Endothelial cell of umbilical vein (primary cell): ENCODE data around the gene GRIA3. TPM values are rescaled to one million over a fixed set of nuclear protein-coding genes. Genes with fewer than 3 reads are reported as not detected.
"Not testable (repeated sequence)": the region's sequence is repeated elsewhere in the genome, so short reads cannot be mapped to it uniquely, and the experiment has no call there.

Experiments
- BruUV-seq: library from RNA; stranded (reverse); fragments of 400-500 nt; replicated peaks from 2 replicates; lab custom pipeline; 2021; lab: Mats Ljungman, UMichigan
- CTCF ChIA-PET: fragments of 300-600, 350-600 bp; sonication (Branson Sonifier 250); formaldehyde crosslinking; loops from one replicate; lab custom pipeline; 2021; ENCODE audit warnings: antibody characterized with exemption, inconsistent platforms; lab: Charles Lee
- POLR2A ChIA-PET: fragments of 300-600, 350-600 bp; sonication (Branson Sonifier 250); formaldehyde crosslinking; loops from one replicate; lab custom pipeline; 2021; ENCODE audit warnings: antibody characterized with exemption, inconsistent platforms; lab: Charles Lee
- DNase-seq: peaks from one replicate; pipeline ENCODE4 v3.0.0-alpha.2; 2011; ENCODE audit warnings: low read depth, low spot score
- FAIRE-seq: peaks from 2 replicates; lab custom pipeline; 2011; peaks lifted over from hg19 to GRCh38; lab: Jason Lieb, UNC
- H2AFZ ChIP-seq: 2 replicates; pipeline ENCODE4 v1.6.0; 2012; ENCODE audit warnings: low read depth, low read length, control low read depth, inconsistent platforms
- H3K27ac ChIP-seq: 2 replicates; pipeline ENCODE4 v1.5.1; 2011; ENCODE audit warnings: low read depth, mild to moderate bottlenecking, control low read depth, low read length, moderate library complexity; ENCODE audit not compliant: insufficient read depth
- H3K27me3 ChIP-seq, 2 experiments: 2 replicates each; pipeline versions ENCODE4 v1.6.0 to v1.6.1; 2011; ENCODE audit warnings: low read length in 2 of 2, mixed read lengths in 1 of 2; ENCODE audit not compliant: control insufficient read depth in 2 of 2, insufficient read depth in 2 of 2
- H3K36me3 ChIP-seq, 2 experiments: 2 replicates in 1 of 2; 3 replicates in 1 of 2; pipeline ENCODE4 v1.5.1; 2011; ENCODE audit warnings: low read length in 2 of 2, mild to moderate bottlenecking in 1 of 2, moderate library complexity in 1 of 2; ENCODE audit not compliant: control insufficient read depth in 2 of 2, insufficient read depth in 2 of 2; ENCODE audit errors: extremely low read depth in 1 of 2
- H3K4me1 ChIP-seq: 3 replicates; pipeline ENCODE4 v1.5.1; 2011; ENCODE audit warnings: mild to moderate bottlenecking, low read length; ENCODE audit not compliant: control insufficient read depth, insufficient read depth; ENCODE audit errors: extremely low read depth
- H3K4me2 ChIP-seq: 2 replicates; pipeline ENCODE4 v1.6.1; 2011; ENCODE audit warnings: low read length, control low read depth, mixed read lengths; ENCODE audit not compliant: insufficient read depth
- H3K4me3 ChIP-seq, 3 experiments: fragments of 200-600 bp in 1 of 3; sonication (generic), shearing (Covaris generic) in 1 of 3; replicated peaks in 1 of 3; 2 replicates each; pipeline ENCODE4 v1.5.1; 2011 to 2016; ENCODE audit warnings: control low read depth in 3 of 3, low read length in 3 of 3, mild to moderate bottlenecking in 2 of 3, inconsistent platforms in 1 of 3, low read depth in 1 of 3, moderate library complexity in 1 of 3; ENCODE audit not compliant: insufficient read depth in 1 of 3
- H3K79me2 ChIP-seq: 2 replicates; pipeline ENCODE4 v1.6.0; 2012; ENCODE audit warnings: low read length, inconsistent platforms; ENCODE audit not compliant: control insufficient read depth, insufficient read depth
- H3K9ac ChIP-seq: replicated peaks from 2 replicates; pipeline ENCODE3; 2011; ENCODE audit warnings: low read length, control low read depth; ENCODE audit not compliant: insufficient read depth; ENCODE audit errors: extremely low read depth
- H3K9me1 ChIP-seq: replicated peaks from 3 replicates; pipeline ENCODE4 v1.6.0; 2011; ENCODE audit warnings: mild to moderate bottlenecking, low read length; ENCODE audit not compliant: control insufficient read depth, insufficient read depth; ENCODE audit errors: extremely low read depth
- H3K9me3 ChIP-seq: replicated peaks from 2 replicates; pipeline ENCODE4 v1.5.1; 2012; ENCODE audit warnings: low read length, inconsistent platforms; ENCODE audit not compliant: control insufficient read depth, insufficient read depth
- H4K20me1 ChIP-seq: replicated peaks from 2 replicates; pipeline ENCODE3; 2011; ENCODE audit warnings: mild to moderate bottlenecking, low read length; ENCODE audit not compliant: control insufficient read depth, insufficient read depth; ENCODE audit errors: extremely low read depth
- EZH2 ChIP-seq: IDR thresholded peaks from 2 replicates; pipeline ENCODE4 v1.6.1; 2012; ENCODE audit warnings: borderline replicate concordance, low read depth, mild to moderate bottlenecking, moderate library complexity, low read length, inconsistent platforms; ENCODE audit not compliant: severe bottlenecking
- GATA2 ChIP-seq: IDR thresholded peaks from 2 replicates; pipeline ENCODE4 v1.7.0; 2011; ENCODE audit warnings: low read depth, mild to moderate bottlenecking, moderate library complexity, mixed read lengths, low read length; ENCODE audit not compliant: insufficient read length, insufficient read depth
- JUN ChIP-seq: IDR thresholded peaks from 2 replicates; pipeline ENCODE4 v1.6.1; 2011; ENCODE audit warnings: borderline replicate concordance, low read depth; ENCODE audit not compliant: insufficient read length, insufficient read depth
- MYC ChIP-seq: IDR thresholded peaks from one replicate; pipeline ENCODE4 v1.6.1; 2011; ENCODE audit warnings: mild to moderate bottlenecking, low read depth, low read length
- POLR2A ChIP-seq: IDR thresholded peaks from 2 replicates; pipeline ENCODE4 v1.6.1; 2012; ENCODE audit warnings: low read depth, mild to moderate bottlenecking, control low read depth, low read length
- POLR2AphosphoS5 ChIP-seq: IDR thresholded peaks from 2 replicates; pipeline ENCODE4 v1.6.1; 2012; ENCODE audit warnings: low read depth, mild to moderate bottlenecking, control low read depth, low read length, moderate library complexity; ENCODE audit not compliant: insufficient read depth
- dilution Hi-C: fragments of 300-500 bp; cut with MboI; formaldehyde crosslinking; loops from one replicate; pipeline ENCODE4 v1.15.0; 2019; ENCODE audit warnings: low sequenced_read_pairs; ENCODE audit not compliant: extremely low pct_ligation_motif_present
- intact Hi-C: fragments of 100-400 bp; cut with micrococcal nuclease; formaldehyde crosslinking; loops from one replicate; pipeline ENCODE4 v1.10.0; 2022
- polyA plus RNA-seq, 4 experiments: library from polyadenylated mRNA; depleted of rRNA in 3 of 4; stranded (reverse) in 3 of 4; unstranded in 1 of 4; fragments of >200 nt; gene quantifications; 2 replicates each; pipeline versions ENCODE4 v1.2.1 to v1.2.3, GENCODE V29; 2011 to 2012; ENCODE audit warnings: missing spikeins in 1 of 4
- total RNA-seq: library from RNA; stranded (reverse); gene quantifications from 2 replicates; pipeline ENCODE4 v1.2.3, GENCODE V29; 2021
- TF ChIP-seq, protein P1 (sequence below): IDR thresholded peaks from 2 replicates; pipeline ENCODE4 v1.6.1; 2011; ENCODE audit not compliant: insufficient read depth, insufficient read length
- TF ChIP-seq, protein P2 (sequence below), 2 donors: IDR thresholded peaks; 1 replicate in 1 of 2; 2 replicates in 1 of 2; pipeline ENCODE4 v1.5.1; 2011; ENCODE audit warnings: low read length in 2 of 2, mild to moderate bottlenecking in 2 of 2, moderate library complexity in 2 of 2, control low read depth in 1 of 2, inconsistent platforms in 1 of 2, low read depth in 1 of 2; ENCODE audit not compliant: insufficient read depth in 1 of 2; ENCODE audit errors: extremely low read depth in 1 of 2

Gene GRIA3
- total and polyA plus RNA-seq, 2 donors (not counting 3 experiments of a cell fraction or from before 2014, with no cell fraction given), result not detected

DNA sequence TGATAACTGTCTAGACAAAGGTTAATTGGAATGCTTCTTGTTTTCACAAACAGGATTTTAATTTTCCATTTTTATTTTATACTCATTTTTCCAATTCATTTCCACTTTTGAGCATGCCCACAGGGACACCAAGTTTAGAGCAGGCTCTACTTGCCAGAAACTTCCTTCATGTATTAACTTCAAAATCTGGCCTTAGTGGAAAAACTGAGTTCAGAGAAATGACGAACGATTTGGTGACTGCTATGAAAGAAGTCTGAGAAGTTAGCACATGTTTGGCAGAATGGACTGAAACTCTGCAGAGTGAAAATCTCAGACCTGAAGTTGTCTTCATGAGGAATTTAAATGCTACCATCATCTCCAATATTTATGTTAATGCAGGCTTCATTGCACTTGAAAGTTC lies 334.7 kb downstream of the GRIA3 start:
- H3K9me1 ChIP-seq, result no peaks in the 10 kb centered on the region
- no peaks in the 10 kb centered on the region for H3K79me2 ChIP-seq
- H4K20me1 ChIP-seq, result no peaks in the 10 kb centered on the region
- DNase-seq, result no peak
- no peak overlapping the region for H3K9ac ChIP-seq
- TF ChIP-seq GATA2 (no peak), POLR2AphosphoS5 (no peak), POLR2A (no peak)
- TF ChIP-seq, protein P1, sequence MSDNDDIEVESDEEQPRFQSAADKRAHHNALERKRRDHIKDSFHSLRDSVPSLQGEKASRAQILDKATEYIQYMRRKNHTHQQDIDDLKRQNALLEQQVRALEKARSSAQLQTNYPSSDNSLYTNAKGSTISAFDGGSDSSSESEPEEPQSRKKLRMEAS, result no peak
- H3K4me2 ChIP-seq, result no peak overlapping the region
- no peaks in the 10 kb centered on the region for H3K4me1 ChIP-seq
- no peaks in the 10 kb centered on the region for H3K27me3 ChIP-seq
- CTCF ChIA-PET, result no interaction called here
- H3K36me3 ChIP-seq, result no peaks in the 10 kb centered on the region
- FAIRE-seq, result no peak
- POLR2A ChIA-PET, result no interaction called here
- no peaks in the 10 kb centered on the region for H3K9me3 ChIP-seq
- H3K27ac ChIP-seq, result no peak overlapping the region
- H3K4me3 ChIP-seq, result no peak overlapping the region
- dilution Hi-C loops, result no loop called here
- BruUV-seq, result no TSS peak
- intact Hi-C loops, result no loop called here
- no peak overlapping the region for H2AFZ ChIP-seq

DNA sequence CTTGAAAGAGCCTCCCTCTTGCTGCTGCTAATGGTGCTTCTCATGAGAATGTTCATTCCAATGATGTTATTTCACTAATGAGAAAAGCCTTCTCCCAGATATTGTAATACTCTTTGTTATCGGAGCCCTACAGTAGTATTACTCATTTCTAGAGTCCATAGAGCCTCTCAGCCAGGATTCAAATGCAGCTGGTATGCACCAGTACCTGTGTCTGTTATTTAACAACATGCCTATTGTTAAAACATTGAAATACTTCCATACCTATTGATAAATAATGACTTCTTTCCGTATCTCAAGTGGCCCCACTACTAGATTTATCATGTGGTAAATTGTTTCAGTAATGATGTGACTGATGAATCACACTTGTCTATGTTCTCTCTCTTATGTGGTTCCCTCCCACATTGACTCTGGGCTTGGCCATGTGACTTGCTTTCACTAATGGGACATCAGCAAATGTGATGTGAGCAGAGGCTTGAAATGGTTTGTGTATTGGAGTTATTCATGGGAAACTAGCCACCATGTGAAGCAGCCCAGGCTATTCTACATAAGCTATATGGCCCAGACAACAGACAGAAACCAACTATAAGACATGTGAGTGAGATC lies 341.1 kb downstream of the GRIA3 start:
- Histone ChIP-seq H2AFZ (no peak overlapping the region), H3K27me3 (no peaks in the 10 kb centered on the region), H3K4me2 (no peak overlapping the region), H3K79me2 (no peaks in the 10 kb centered on the region), H3K9me3 (no peaks in the 10 kb centered on the region), H3K4me1 (no peaks in the 10 kb centered on the region), H4K20me1 (no peaks in the 10 kb centered on the region), H3K36me3 (no peaks in the 10 kb centered on the region), H3K9me1 (no peaks in the 10 kb centered on the region), H3K9ac (no peak overlapping the region), H3K4me3 (no peak overlapping the region), H3K27ac (no peak overlapping the region)
- intact Hi-C loops (no loop called here), dilution Hi-C loops (no loop called here)
- FAIRE-seq (no peak), DNase-seq (no peak)
- no peak for TF ChIP-seq JUN
- no peak for TF ChIP-seq EZH2
- TF ChIP-seq GATA2, result no peak
- TF ChIP-seq, protein P2, sequence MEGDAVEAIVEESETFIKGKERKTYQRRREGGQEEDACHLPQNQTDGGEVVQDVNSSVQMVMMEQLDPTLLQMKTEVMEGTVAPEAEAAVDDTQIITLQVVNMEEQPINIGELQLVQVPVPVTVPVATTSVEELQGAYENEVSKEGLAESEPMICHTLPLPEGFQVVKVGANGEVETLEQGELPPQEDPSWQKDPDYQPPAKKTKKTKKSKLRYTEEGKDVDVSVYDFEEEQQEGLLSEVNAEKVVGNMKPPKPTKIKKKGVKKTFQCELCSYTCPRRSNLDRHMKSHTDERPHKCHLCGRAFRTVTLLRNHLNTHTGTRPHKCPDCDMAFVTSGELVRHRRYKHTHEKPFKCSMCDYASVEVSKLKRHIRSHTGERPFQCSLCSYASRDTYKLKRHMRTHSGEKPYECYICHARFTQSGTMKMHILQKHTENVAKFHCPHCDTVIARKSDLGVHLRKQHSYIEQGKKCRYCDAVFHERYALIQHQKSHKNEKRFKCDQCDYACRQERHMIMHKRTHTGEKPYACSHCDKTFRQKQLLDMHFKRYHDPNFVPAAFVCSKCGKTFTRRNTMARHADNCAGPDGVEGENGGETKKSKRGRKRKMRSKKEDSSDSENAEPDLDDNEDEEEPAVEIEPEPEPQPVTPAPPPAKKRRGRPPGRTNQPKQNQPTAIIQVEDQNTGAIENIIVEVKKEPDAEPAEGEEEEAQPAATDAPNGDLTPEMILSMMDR (IDR thresholded peaks at IDR 0.05; ENCODE audit: extremely low read depth in 1 of 2, insufficient read depth in 1 of 2, low read depth in 1 of 2, low read length in 2 of 2), result no peak
- no peak for TF ChIP-seq POLR2AphosphoS5
- no peak for TF ChIP-seq MYC
- TF ChIP-seq POLR2A, result no peak
- ChIA-PET POLR2A (no interaction called here), CTCF (no interaction called here)
- no TSS peak for BruUV-seq

DNA sequence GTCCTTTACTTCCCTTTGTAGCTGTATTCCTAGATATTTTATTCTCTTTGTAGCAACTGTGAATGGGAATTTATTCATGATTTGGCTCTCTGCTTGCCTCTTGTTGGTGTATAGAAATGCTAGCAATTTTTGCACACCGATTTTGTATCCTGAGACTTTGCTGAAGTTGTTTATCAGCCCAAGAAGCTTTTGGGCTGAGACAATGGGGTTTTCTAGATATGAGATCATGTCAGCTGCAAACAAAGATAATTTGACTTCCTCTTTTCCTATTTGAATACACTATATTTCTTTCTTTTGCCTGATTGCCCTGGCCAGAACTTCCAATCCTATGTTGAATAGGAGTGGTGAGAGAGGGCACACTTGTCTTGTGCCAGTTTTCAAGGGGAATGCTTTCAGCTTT lies 346.6 kb downstream of the GRIA3 start:
- H2AFZ ChIP-seq, CTCF ChIA-PET, H3K4me3 ChIP-seq, H3K27me3 ChIP-seq, H4K20me1 ChIP-seq, H3K36me3 ChIP-seq, H3K4me1 ChIP-seq, intact Hi-C loops, POLR2A ChIA-PET, H3K9me1 ChIP-seq, H3K79me2 ChIP-seq, H3K4me2 ChIP-seq, FAIRE-seq, H3K27ac ChIP-seq, dilution Hi-C loops, DNase-seq, H3K9ac ChIP-seq, BruUV-seq, H3K9me3 ChIP-seq: not testable (repeated sequence)
